ENCODE results near the gene STAT6. TPM values are rescaled to one million over a fixed set of nuclear protein-coding genes. Genes with fewer than 3 reads are reported as not detected.

The STAT6 gene
- total and polyA plus RNA-seq, 10 of the 15 experiments (the other 5 are each of a cell fraction or from before 2014, with no cell fraction given), result 14.2 to 176 (median 89.6) TPM

DNA sequence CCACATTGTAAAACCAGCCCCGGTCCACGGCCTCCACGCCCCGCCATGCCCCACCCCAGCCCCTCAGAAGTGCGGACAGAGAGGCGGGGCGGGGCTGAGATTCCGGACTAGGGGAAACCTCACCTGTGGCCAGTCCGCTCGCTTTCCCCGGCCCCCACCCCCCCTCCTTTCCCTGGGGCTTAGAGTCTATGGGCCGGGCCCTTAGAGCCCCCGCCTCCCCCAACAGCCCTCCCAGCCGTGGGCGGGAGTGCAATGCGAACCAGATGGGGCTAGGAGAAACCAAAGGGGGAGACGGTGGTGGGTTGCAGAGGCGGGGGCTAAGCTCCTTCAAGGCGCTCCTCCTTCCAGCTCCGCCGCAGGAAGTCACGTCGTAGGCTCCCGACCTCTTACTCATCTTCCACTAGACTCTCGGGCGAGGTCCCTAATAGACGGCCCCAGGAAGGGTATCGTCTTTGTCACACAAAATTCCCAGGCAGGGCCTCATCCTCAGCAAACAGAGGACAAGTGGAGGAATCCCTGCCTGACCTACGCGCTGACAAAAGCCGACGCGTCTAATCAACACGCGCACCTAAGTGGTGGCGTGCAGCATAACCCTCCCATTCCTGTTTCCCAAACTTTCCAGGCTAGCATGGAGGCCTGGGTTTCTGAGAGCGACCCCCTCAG is 23.3 kb downstream of the STAT6 start (continued):
- TF ChIP-seq SUPT20H (IDR thresholded peaks at IDR 0.05; ENCODE audit: borderline replicate concordance, control insufficient read depth, low read depth, low read length), result no peak
- no peak for TF ChIP-seq RCOR1 (conservative IDR thresholded peaks at IDR 0.05; ENCODE audit: low read depth, low read length)
- TF ChIP-seq RB1 (IDR thresholded peaks at IDR 0.05; ENCODE audit: borderline replicate concordance), result no peak
- TF ChIP-seq, protein P1, sequence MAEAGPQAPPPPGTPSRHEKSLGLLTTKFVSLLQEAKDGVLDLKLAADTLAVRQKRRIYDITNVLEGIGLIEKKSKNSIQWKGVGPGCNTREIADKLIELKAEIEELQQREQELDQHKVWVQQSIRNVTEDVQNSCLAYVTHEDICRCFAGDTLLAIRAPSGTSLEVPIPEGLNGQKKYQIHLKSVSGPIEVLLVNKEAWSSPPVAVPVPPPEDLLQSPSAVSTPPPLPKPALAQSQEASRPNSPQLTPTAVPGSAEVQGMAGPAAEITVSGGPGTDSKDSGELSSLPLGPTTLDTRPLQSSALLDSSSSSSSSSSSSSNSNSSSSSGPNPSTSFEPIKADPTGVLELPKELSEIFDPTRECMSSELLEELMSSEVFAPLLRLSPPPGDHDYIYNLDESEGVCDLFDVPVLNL (IDR thresholded peaks at IDR 0.05; ENCODE audit: low read depth, low read length), result no peak
- no peak for TF ChIP-seq GABPA (IDR thresholded peaks at IDR 0.05; ENCODE audit: low read depth)
- TF ChIP-seq, protein P2, sequence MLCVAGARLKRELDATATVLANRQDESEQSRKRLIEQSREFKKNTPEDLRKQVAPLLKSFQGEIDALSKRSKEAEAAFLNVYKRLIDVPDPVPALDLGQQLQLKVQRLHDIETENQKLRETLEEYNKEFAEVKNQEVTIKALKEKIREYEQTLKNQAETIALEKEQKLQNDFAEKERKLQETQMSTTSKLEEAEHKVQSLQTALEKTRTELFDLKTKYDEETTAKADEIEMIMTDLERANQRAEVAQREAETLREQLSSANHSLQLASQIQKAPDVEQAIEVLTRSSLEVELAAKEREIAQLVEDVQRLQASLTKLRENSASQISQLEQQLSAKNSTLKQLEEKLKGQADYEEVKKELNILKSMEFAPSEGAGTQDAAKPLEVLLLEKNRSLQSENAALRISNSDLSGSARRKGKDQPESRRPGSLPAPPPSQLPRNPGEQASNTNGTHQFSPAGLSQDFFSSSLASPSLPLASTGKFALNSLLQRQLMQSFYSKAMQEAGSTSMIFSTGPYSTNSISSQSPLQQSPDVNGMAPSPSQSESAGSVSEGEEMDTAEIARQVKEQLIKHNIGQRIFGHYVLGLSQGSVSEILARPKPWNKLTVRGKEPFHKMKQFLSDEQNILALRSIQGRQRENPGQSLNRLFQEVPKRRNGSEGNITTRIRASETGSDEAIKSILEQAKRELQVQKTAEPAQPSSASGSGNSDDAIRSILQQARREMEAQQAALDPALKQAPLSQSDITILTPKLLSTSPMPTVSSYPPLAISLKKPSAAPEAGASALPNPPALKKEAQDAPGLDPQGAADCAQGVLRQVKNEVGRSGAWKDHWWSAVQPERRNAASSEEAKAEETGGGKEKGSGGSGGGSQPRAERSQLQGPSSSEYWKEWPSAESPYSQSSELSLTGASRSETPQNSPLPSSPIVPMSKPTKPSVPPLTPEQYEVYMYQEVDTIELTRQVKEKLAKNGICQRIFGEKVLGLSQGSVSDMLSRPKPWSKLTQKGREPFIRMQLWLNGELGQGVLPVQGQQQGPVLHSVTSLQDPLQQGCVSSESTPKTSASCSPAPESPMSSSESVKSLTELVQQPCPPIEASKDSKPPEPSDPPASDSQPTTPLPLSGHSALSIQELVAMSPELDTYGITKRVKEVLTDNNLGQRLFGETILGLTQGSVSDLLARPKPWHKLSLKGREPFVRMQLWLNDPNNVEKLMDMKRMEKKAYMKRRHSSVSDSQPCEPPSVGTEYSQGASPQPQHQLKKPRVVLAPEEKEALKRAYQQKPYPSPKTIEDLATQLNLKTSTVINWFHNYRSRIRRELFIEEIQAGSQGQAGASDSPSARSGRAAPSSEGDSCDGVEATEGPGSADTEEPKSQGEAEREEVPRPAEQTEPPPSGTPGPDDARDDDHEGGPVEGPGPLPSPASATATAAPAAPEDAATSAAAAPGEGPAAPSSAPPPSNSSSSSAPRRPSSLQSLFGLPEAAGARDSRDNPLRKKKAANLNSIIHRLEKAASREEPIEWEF (IDR thresholded peaks at IDR 0.05; ENCODE audit: insufficient replicate concordance, low read depth, low read length), result no peak
- no peak; the same call in 1 of the 2 replicates for TF ChIP-seq HCFC1 (IDR thresholded peaks at IDR 0.05; ENCODE audit: low read length)
- TF ChIP-seq, protein P3, sequence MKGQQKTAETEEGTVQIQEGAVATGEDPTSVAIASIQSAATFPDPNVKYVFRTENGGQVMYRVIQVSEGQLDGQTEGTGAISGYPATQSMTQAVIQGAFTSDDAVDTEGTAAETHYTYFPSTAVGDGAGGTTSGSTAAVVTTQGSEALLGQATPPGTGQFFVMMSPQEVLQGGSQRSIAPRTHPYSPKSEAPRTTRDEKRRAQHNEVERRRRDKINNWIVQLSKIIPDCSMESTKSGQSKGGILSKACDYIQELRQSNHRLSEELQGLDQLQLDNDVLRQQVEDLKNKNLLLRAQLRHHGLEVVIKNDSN (IDR thresholded peaks at IDR 0.05; ENCODE audit: borderline replicate concordance, extremely low read length, insufficient read depth, low read depth, low read length), result no peak
- TF ChIP-seq EGR1 (IDR thresholded peaks at IDR 0.05; ENCODE audit: borderline replicate concordance in 1 of 2, low read depth in 2 of 2, low read length in 2 of 2), result peak in 1 of 2 experiments; percentile 97; a peak in 2 of 3 replicates
- peak in 1 of 2 experiments; percentile 42; a peak in 1 of 4 replicates for TF ChIP-seq BHLHE40 (IDR thresholded peaks at IDR 0.05; ENCODE audit: borderline replicate concordance in 1 of 2, low read depth in 2 of 2, low read length in 1 of 2)
- TF ChIP-seq SREBF1 (IDR thresholded peaks at IDR 0.05; ENCODE audit: low read length), result no peak
- 0 out of 2 replicates have a peak, but pooled peaks have one; percentile 17 for TF ChIP-seq MTA2 (IDR thresholded peaks at IDR 0.05; ENCODE audit: low read depth)
- TF ChIP-seq, protein P4, sequence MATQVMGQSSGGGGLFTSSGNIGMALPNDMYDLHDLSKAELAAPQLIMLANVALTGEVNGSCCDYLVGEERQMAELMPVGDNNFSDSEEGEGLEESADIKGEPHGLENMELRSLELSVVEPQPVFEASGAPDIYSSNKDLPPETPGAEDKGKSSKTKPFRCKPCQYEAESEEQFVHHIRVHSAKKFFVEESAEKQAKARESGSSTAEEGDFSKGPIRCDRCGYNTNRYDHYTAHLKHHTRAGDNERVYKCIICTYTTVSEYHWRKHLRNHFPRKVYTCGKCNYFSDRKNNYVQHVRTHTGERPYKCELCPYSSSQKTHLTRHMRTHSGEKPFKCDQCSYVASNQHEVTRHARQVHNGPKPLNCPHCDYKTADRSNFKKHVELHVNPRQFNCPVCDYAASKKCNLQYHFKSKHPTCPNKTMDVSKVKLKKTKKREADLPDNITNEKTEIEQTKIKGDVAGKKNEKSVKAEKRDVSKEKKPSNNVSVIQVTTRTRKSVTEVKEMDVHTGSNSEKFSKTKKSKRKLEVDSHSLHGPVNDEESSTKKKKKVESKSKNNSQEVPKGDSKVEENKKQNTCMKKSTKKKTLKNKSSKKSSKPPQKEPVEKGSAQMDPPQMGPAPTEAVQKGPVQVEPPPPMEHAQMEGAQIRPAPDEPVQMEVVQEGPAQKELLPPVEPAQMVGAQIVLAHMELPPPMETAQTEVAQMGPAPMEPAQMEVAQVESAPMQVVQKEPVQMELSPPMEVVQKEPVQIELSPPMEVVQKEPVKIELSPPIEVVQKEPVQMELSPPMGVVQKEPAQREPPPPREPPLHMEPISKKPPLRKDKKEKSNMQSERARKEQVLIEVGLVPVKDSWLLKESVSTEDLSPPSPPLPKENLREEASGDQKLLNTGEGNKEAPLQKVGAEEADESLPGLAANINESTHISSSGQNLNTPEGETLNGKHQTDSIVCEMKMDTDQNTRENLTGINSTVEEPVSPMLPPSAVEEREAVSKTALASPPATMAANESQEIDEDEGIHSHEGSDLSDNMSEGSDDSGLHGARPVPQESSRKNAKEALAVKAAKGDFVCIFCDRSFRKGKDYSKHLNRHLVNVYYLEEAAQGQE (IDR thresholded peaks at IDR 0.05; ENCODE audit: low read depth, low read length), result no peak
- peak; percentile 3; the same call in 1 of the 2 replicates for TF ChIP-seq TAF1 (IDR thresholded peaks at IDR 0.05; ENCODE audit: borderline replicate concordance, low read depth, low read length)
